Measurements from ENCODE around the gene RASAL2.

- TF ChIP-seq, protein P1, sequence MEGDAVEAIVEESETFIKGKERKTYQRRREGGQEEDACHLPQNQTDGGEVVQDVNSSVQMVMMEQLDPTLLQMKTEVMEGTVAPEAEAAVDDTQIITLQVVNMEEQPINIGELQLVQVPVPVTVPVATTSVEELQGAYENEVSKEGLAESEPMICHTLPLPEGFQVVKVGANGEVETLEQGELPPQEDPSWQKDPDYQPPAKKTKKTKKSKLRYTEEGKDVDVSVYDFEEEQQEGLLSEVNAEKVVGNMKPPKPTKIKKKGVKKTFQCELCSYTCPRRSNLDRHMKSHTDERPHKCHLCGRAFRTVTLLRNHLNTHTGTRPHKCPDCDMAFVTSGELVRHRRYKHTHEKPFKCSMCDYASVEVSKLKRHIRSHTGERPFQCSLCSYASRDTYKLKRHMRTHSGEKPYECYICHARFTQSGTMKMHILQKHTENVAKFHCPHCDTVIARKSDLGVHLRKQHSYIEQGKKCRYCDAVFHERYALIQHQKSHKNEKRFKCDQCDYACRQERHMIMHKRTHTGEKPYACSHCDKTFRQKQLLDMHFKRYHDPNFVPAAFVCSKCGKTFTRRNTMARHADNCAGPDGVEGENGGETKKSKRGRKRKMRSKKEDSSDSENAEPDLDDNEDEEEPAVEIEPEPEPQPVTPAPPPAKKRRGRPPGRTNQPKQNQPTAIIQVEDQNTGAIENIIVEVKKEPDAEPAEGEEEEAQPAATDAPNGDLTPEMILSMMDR (IDR thresholded peaks at IDR 0.05), result no peak
- no peak for TF ChIP-seq ZFX (IDR thresholded peaks at IDR 0.05; ENCODE audit: borderline replicate concordance)
These were observed 397.1 kb downstream of the RASAL2 start for GRCh38 chr1:178490967-178491366.

All from 22Rv1 (cell line).